GM12878 (cell line): ENCODE measurements around the gene OR6K6.

Source experiments
- CBX5 ChIP-seq: sonication (generic); IDR thresholded peaks from 2 replicates; pipeline ENCODE4 v1.6.1; 2016; ENCODE audit warnings: low read depth, moderate library complexity, mild to moderate bottlenecking, inconsistent platforms
- EZH2 ChIP-seq: IDR thresholded peaks from 2 replicates; pipeline ENCODE4 v1.6.1; 2012; ENCODE audit warnings: low read depth, mild to moderate bottlenecking, control low read depth, inconsistent platforms, low read length, borderline replicate concordance; ENCODE audit not compliant: control insufficient read depth
- MTA2 ChIP-seq: fragments of 450-650 bp; IDR thresholded peaks from 2 replicates; pipeline ENCODE4 v1.6.1; 2016; ENCODE audit warnings: low read depth, mild to moderate bottlenecking, moderate library complexity
- PAX8 ChIP-seq: fragments of 450-650 bp; IDR thresholded peaks from 2 replicates; pipeline ENCODE4 v1.6.1; 2017; ENCODE audit warnings: mild to moderate bottlenecking, moderate library complexity
- POLR2A ChIP-seq: IDR thresholded peaks from 2 replicates; pipeline ENCODE4 v1.6.1; 2011; ENCODE audit warnings: low read depth, mild to moderate bottlenecking, low read length
- RAD21 ChIP-seq: IDR thresholded peaks from 2 replicates; pipeline ENCODE4 v1.6.1; 2011; ENCODE audit warnings: mild to moderate bottlenecking, low read depth, low read length, moderate library complexity; ENCODE audit not compliant: insufficient read depth
- ZNF24 ChIP-seq: fragments of 450-650 bp; IDR thresholded peaks from 2 replicates; pipeline ENCODE4 v1.6.1; 2017; ENCODE audit warnings: antibody characterized with exemption, mild to moderate bottlenecking
- TF ChIP-seq, protein P1 (sequence below), 3 experiments: IDR thresholded peaks in 2 of 3; conservative IDR thresholded peaks in 1 of 3; 2 replicates each; pipeline ENCODE4 v1.5.1; 2011; ENCODE audit warnings: low read depth in 3 of 3, low read length in 3 of 3, mild to moderate bottlenecking in 3 of 3, control low read depth in 2 of 3, moderate library complexity in 2 of 3, inconsistent platforms in 1 of 3, mixed read lengths in 1 of 3; ENCODE audit not compliant: control insufficient read depth in 2 of 3, insufficient read depth in 1 of 3; ENCODE audit errors: extremely low read depth in 1 of 3
- TF ChIP-seq, protein P2 (sequence below): fragments of 450-650 bp; conservative IDR thresholded peaks from 2 replicates; pipeline ENCODE4 v1.6.1; 2017; ENCODE audit warnings: mild to moderate bottlenecking, moderate library complexity
- TF ChIP-seq, protein P3 (sequence below): IDR thresholded peaks from 2 replicates; pipeline ENCODE4 v1.6.1; 2012; ENCODE audit warnings: mild to moderate bottlenecking, low read depth, low read length

DNA sequence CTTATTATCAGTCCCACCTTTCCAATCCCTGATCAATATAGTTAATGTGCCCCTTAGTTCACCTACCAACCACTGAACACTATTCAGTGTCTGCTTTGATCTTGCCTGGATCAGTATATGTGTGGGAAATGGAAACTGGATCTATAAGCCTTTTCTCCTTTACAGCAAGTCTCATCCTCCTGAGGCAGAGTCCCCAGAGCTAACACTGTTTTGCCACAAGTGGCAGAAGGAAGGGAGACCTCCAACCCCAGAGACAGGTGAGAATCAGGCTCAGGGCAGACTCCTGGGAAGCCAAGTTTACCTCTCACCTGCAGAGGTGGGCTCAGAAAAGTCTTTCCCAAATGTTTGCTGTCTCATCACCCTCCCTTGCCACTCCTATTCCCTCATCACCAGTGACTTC lies 26.6 kb downstream of the OR6K6 start, which contains the start of gene OR6N2:
- TF ChIP-seq, protein P1, sequence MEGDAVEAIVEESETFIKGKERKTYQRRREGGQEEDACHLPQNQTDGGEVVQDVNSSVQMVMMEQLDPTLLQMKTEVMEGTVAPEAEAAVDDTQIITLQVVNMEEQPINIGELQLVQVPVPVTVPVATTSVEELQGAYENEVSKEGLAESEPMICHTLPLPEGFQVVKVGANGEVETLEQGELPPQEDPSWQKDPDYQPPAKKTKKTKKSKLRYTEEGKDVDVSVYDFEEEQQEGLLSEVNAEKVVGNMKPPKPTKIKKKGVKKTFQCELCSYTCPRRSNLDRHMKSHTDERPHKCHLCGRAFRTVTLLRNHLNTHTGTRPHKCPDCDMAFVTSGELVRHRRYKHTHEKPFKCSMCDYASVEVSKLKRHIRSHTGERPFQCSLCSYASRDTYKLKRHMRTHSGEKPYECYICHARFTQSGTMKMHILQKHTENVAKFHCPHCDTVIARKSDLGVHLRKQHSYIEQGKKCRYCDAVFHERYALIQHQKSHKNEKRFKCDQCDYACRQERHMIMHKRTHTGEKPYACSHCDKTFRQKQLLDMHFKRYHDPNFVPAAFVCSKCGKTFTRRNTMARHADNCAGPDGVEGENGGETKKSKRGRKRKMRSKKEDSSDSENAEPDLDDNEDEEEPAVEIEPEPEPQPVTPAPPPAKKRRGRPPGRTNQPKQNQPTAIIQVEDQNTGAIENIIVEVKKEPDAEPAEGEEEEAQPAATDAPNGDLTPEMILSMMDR (IDR thresholded peaks at IDR 0.05 in 2 of 3, conservative IDR thresholded peaks at IDR 0.05 in 1 of 3; ENCODE audit: control insufficient read depth in 2 of 3, extremely low read depth in 1 of 3, insufficient read depth in 1 of 3, low read depth in 3 of 3, low read length in 3 of 3), result no peak
- TF ChIP-seq, protein P2, sequence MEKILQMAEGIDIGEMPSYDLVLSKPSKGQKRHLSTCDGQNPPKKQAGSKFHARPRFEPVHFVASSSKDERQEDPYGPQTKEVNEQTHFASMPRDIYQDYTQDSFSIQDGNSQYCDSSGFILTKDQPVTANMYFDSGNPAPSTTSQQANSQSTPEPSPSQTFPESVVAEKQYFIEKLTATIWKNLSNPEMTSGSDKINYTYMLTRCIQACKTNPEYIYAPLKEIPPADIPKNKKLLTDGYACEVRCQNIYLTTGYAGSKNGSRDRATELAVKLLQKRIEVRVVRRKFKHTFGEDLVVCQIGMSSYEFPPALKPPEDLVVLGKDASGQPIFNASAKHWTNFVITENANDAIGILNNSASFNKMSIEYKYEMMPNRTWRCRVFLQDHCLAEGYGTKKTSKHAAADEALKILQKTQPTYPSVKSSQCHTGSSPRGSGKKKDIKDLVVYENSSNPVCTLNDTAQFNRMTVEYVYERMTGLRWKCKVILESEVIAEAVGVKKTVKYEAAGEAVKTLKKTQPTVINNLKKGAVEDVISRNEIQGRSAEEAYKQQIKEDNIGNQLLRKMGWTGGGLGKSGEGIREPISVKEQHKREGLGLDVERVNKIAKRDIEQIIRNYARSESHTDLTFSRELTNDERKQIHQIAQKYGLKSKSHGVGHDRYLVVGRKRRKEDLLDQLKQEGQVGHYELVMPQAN, result no peak
- TF ChIP-seq ZNF24 (no peak), RAD21 (no peak), CBX5 (no peak), PAX8 (no peak), MTA2 (no peak), POLR2A (no peak), EZH2 (no peak)
- TF ChIP-seq, protein P3, sequence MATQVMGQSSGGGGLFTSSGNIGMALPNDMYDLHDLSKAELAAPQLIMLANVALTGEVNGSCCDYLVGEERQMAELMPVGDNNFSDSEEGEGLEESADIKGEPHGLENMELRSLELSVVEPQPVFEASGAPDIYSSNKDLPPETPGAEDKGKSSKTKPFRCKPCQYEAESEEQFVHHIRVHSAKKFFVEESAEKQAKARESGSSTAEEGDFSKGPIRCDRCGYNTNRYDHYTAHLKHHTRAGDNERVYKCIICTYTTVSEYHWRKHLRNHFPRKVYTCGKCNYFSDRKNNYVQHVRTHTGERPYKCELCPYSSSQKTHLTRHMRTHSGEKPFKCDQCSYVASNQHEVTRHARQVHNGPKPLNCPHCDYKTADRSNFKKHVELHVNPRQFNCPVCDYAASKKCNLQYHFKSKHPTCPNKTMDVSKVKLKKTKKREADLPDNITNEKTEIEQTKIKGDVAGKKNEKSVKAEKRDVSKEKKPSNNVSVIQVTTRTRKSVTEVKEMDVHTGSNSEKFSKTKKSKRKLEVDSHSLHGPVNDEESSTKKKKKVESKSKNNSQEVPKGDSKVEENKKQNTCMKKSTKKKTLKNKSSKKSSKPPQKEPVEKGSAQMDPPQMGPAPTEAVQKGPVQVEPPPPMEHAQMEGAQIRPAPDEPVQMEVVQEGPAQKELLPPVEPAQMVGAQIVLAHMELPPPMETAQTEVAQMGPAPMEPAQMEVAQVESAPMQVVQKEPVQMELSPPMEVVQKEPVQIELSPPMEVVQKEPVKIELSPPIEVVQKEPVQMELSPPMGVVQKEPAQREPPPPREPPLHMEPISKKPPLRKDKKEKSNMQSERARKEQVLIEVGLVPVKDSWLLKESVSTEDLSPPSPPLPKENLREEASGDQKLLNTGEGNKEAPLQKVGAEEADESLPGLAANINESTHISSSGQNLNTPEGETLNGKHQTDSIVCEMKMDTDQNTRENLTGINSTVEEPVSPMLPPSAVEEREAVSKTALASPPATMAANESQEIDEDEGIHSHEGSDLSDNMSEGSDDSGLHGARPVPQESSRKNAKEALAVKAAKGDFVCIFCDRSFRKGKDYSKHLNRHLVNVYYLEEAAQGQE, result no peak
